Liver (tissue), 9 donors: ENCODE measurements around the gene ALPI. TPM values are rescaled to one million over a fixed set of nuclear protein-coding genes. Genes with fewer than 3 reads are reported as not detected.

Source experiments
- DNase-seq: peaks from one replicate; pipeline ENCODE4 v3.0.0-alpha.2; 2017; ENCODE audit warnings: low spot score
- H3K27ac ChIP-seq, 2 donors: one replicate each; pipeline ENCODE4 v1.7.0; 2013; ENCODE audit warnings: inconsistent platforms in 2 of 2, low read length in 2 of 2, control low read depth in 1 of 2, low read depth in 1 of 2, mild to moderate bottlenecking in 1 of 2
- H3K27me3 ChIP-seq, 4 donors: one replicate each; pipeline versions ENCODE4 v1.6.1 to v1.7.0; 2013; ENCODE audit warnings: low read length in 3 of 4, inconsistent platforms in 1 of 4, mild to moderate bottlenecking in 1 of 4, moderate library complexity in 1 of 4; ENCODE audit not compliant: control insufficient read depth in 4 of 4, insufficient read depth in 4 of 4
- H3K36me3 ChIP-seq, 4 donors: one replicate each; pipeline versions ENCODE4 v1.6.1 to v1.7.0; 2013; ENCODE audit warnings: low read length in 3 of 4, mild to moderate bottlenecking in 3 of 4, low read depth in 1 of 4, moderate library complexity in 1 of 4; ENCODE audit not compliant: control insufficient read depth in 4 of 4, insufficient read depth in 3 of 4
- H3K4me1 ChIP-seq, 4 donors: one replicate each; pipeline versions ENCODE4 v1.6.1 to v1.7.0; 2013; ENCODE audit warnings: low read length in 3 of 4, mild to moderate bottlenecking in 3 of 4, moderate library complexity in 1 of 4; ENCODE audit not compliant: control insufficient read depth in 4 of 4, insufficient read depth in 4 of 4
- H3K4me3 ChIP-seq, 3 donors: one replicate each; pipeline versions ENCODE4 v1.6.1 to v1.7.0; 2013; ENCODE audit warnings: low read length in 3 of 3, control low read depth in 1 of 3, low read depth in 1 of 3, mild to moderate bottlenecking in 1 of 3
- H3K9ac ChIP-seq, 2 donors: one replicate each; pipeline ENCODE4 v1.7.0; 2013; ENCODE audit warnings: low read length in 2 of 2, mild to moderate bottlenecking in 2 of 2, moderate library complexity in 2 of 2, control low read depth in 1 of 2, low read depth in 1 of 2
- H3K9me3 ChIP-seq, 4 donors: one replicate each; pipeline versions ENCODE4 v1.6.1 to v1.7.0; 2013; ENCODE audit warnings: low read length in 3 of 4; ENCODE audit not compliant: control insufficient read depth in 4 of 4
- EGR1 ChIP-seq, 2 donors: IDR thresholded peaks; 2 replicates each; pipeline ENCODE4 v1.6.1; 2016 to 2018; ENCODE audit warnings: antibody characterized with exemption in 2 of 2, low read depth in 2 of 2
- FOXA1 ChIP-seq: IDR thresholded peaks from 2 replicates; pipeline ENCODE4 v1.6.1; 2016; ENCODE audit warnings: antibody characterized with exemption
- FOXA2 ChIP-seq: IDR thresholded peaks from 2 replicates; pipeline ENCODE4 v1.6.1; 2016; ENCODE audit warnings: antibody characterized with exemption
- GABPA ChIP-seq, 2 donors: IDR thresholded peaks in 1 of 2; conservative IDR thresholded peaks in 1 of 2; 2 replicates each; pipeline ENCODE4 v1.6.1; 2016; ENCODE audit warnings: antibody characterized with exemption in 2 of 2, mild to moderate bottlenecking in 1 of 2, moderate library complexity in 1 of 2
- HNF4A ChIP-seq, 2 donors: conservative IDR thresholded peaks; 2 replicates each; pipeline ENCODE4 v1.6.1; 2016; ENCODE audit warnings: antibody characterized with exemption in 2 of 2, mild to moderate bottlenecking in 2 of 2
- HNF4G ChIP-seq: IDR thresholded peaks from 2 replicates; pipeline ENCODE4 v1.6.1; 2016; ENCODE audit warnings: antibody characterized with exemption
- JUND ChIP-seq, 2 donors: IDR thresholded peaks; 2 replicates each; pipeline ENCODE4 v1.6.1; 2016; ENCODE audit warnings: antibody characterized with exemption in 2 of 2
- NR2F2 ChIP-seq: IDR thresholded peaks from 2 replicates; pipeline ENCODE4 v1.6.1; 2016; ENCODE audit warnings: antibody characterized with exemption
- RAD21 ChIP-seq, 2 donors: IDR thresholded peaks; 2 replicates each; pipeline ENCODE4 v1.6.1; 2016; ENCODE audit warnings: antibody characterized with exemption in 2 of 2, mild to moderate bottlenecking in 2 of 2
- RXRA ChIP-seq, 2 donors: IDR thresholded peaks; 2 replicates each; pipeline ENCODE4 v1.6.1; 2017 to 2018; ENCODE audit warnings: antibody characterized with exemption in 2 of 2, mild to moderate bottlenecking in 1 of 2
- SP1 ChIP-seq: IDR thresholded peaks from 2 replicates; pipeline ENCODE4 v1.6.1; 2018; ENCODE audit warnings: antibody characterized with exemption, mild to moderate bottlenecking
- TAF1 ChIP-seq: conservative IDR thresholded peaks from 2 replicates; pipeline ENCODE4 v1.6.1; 2016; ENCODE audit warnings: antibody characterized with exemption, mild to moderate bottlenecking
- YY1 ChIP-seq: IDR thresholded peaks from 2 replicates; pipeline ENCODE4 v1.6.1; 2016; ENCODE audit warnings: antibody characterized with exemption, mild to moderate bottlenecking
- WGBS: extraction: QIAGEN DNeasy Blood & Tissue Kit; methylation state at CpG from one replicate; pipeline ENCODE4 v1.1.7; 2013; 5-methylcytosine and 5-hydroxymethylcytosine counted together
- polyA plus RNA-seq, 2 donors: library from polyadenylated mRNA; stranded (reverse) in 1 of 2; unstranded in 1 of 2; fragments of 200-250 nt in 1 of 2; fragments of >200 nt in 1 of 2; fragmentation: Nextera tagmentation in 1 of 2; extraction: Ambion mirVana in 1 of 2; gene quantifications; one replicate each; pipeline versions ENCODE4 v1.2.1 to v1.2.3, GENCODE V29; 2013 to 2015
- total RNA-seq, 2 donors: library from RNA; depleted of rRNA; stranded (reverse); fragments of >200 nt; gene quantifications; one replicate each; pipeline ENCODE4 v1.2.3, GENCODE V29; 2014
- TF ChIP-seq, protein P1 (sequence below): IDR thresholded peaks from 2 replicates; pipeline ENCODE4 v1.6.1; 2016; ENCODE audit warnings: antibody characterized with exemption
- TF ChIP-seq, protein P2 (sequence below): fragments of 150-350 bp; IDR thresholded peaks from 2 replicates; pipeline ENCODE4 v1.5.1; 2017; ENCODE audit warnings: improper control_type of control experiment, low read depth, low read length; ENCODE audit not compliant: missing input control
- donor health status: healthy.
- donor health status: healthy.
- donor health status: healthy.
- donor health status: healthy.
- donor health status: healthy.

Gene ALPI
- total and polyA plus RNA-seq, 4 donors, result 0.02 TPM; not detected in 3

DNA sequence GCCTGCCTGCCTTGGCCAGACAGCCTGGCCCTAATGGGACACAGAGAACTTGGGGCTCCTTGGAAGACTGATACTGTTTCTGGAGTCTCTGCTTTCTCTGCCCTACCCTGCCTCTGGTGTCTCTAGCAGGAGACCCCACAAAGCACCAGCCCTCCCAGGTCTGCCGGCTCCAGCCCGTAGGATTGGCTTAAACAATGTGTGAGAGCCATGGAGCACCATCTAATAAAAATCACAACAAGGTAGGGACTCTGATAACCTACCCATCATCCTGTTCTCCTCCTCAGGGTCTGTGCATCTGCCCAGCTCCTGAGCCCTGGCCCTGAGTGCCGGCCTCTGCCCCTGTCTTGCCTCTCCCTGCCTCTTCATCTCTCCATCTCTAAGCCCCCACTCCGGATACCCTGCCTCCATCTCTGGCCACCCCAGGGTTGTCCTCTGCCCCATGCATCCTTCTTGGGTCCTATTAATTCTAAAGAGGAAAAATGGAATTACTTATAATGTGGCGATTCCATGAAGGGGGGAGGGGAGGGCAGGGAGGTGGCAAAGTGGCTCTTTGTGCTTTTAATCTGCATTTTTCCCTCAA lies 32.9 kb downstream of the ALPI start (continued):
- no peak for TF ChIP-seq EGR1 (IDR thresholded peaks at IDR 0.05; ENCODE audit: low read depth in 2 of 2)
- no peak for TF ChIP-seq FOXA2
- no peak for TF ChIP-seq SP1
- TF ChIP-seq HNF4A (conservative IDR thresholded peaks at IDR 0.05), result no peak
- TF ChIP-seq RXRA (IDR thresholded peaks at IDR 0.05), result no peak
- TF ChIP-seq GABPA (IDR thresholded peaks at IDR 0.05 in 1 of 2, conservative IDR thresholded peaks at IDR 0.05 in 1 of 2), result no peak
- TF ChIP-seq, protein P1, sequence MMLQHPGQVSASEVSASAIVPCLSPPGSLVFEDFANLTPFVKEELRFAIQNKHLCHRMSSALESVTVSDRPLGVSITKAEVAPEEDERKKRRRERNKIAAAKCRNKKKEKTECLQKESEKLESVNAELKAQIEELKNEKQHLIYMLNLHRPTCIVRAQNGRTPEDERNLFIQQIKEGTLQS, result no peak

DNA sequence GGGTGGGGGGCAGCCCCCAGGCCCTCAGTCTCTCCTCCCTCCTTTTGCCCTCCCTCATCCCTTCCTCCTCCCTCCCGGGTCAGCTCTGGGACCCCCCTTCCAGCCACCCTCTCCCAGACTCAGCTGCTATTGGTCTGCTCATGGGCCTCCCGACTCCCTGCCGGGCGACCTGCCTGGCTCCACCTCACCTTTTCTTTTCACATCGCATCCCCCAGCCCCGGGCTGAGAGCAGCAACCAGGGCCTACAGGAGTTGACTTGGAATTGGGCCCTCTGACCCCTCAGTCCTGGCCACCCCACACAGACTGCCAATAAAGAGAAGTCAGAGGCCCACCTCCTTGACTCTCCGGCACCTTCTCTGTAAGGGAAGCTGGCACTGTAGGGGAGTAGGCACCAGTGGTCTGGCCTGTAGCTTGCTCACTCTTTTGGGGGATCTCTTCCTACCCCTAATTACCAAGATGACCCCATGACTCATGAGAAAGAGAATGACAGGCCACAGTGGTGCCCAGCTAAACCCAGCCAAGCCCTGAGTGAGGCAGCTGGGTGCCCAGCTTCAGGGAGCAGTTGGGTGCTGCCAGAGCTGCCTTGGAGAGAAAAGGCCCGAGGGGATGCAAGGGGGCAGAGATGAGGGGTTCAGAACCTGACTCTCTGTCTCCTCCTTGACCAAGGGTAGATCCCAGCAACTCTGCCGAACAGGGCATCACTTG lies 33.7 kb downstream of the ALPI start:
- Histone ChIP-seq H3K27me3 (peaks cover 0 to 8% (median 4%) of the 10 kb centered on the region in 4 donors), H3K27ac (no peak overlapping the region), H3K9me3 (no peaks in the 10 kb centered on the region), H3K4me3 (no peak overlapping the region), H3K9ac (no peak overlapping the region), H3K36me3 (no peaks in the 10 kb centered on the region), H3K4me1 (peaks cover 3 to 23% (median 6%) of the 10 kb centered on the region in 4 donors)
- 71% methylated on average over 9 of the region's 9 CpGs for WGBS
- DNase-seq, result no peak
- no peak for TF ChIP-seq RXRA (IDR thresholded peaks at IDR 0.05)
- no peak for TF ChIP-seq JUND (IDR thresholded peaks at IDR 0.05)
- TF ChIP-seq HNF4G, result no peak
- TF ChIP-seq SP1, result no peak

DNA sequence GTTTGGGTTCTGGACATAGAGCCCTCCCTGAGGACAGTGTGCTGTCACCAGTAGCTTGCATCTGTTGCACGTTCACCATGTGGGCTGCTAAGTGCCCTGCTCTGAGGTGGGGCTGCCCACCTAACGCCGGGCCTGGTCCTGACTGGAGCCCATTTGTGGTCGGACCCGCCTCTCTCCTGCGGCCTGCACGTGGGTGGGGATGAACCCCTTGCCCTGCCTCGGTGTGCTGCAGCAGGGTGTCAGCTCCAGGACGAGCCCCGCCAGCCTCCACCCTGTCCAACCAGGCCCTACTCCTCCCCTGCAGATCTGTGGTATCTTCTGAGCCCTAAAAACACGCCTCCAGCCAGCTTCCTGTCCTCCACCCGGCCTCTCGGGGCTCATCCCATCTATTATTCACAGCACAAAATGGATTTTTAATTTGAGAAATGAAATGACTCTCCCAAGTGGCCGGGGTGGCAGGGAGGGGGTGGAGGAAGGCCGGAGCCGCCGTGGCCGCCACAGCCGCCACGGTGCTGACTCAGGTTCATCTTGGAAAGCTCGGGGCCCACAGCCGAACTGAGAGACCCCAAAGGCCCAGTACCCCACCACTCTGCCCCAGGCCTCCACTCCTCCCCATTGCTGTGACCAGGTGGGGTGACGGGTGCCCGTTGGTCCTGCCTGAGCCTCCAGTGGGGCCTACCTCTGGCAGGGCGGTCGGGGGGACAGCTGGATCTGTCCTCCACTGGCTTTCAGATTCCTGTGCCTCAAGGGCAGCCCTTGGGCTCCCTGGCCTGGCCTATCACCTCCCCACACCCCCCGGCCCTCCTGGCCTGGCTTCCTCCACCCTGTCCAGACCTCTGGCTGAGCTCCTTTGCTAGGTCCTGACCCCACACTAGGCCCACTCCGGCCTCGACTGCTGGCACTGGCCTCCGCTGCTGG lies 34.5 kb downstream of the ALPI start:
- WGBS, result 90% methylated on average over 30 of the region's 30 CpGs
- Histone ChIP-seq H3K9me3 (no peaks in the 10 kb centered on the region), H3K4me1 (peaks cover 3 to 19% (median 6%) of the 10 kb centered on the region in 4 donors), H3K27ac (no peak overlapping the region), H3K4me3 (no peak overlapping the region), H3K27me3 (peaks cover 0 to 8% (median 3%) of the 10 kb centered on the region in 4 donors), H3K9ac (no peak overlapping the region), H3K36me3 (no peaks in the 10 kb centered on the region)
- TF ChIP-seq SP1 (no peak), HNF4A (conservative IDR thresholded peaks at IDR 0.05) (no peak), FOXA1 (no peak), YY1 (no peak), HNF4G (no peak), RAD21 (IDR thresholded peaks at IDR 0.05) (no peak), TAF1 (no peak), NR2F2 (no peak), JUND (IDR thresholded peaks at IDR 0.05) (no peak)
- TF ChIP-seq, protein P2, sequence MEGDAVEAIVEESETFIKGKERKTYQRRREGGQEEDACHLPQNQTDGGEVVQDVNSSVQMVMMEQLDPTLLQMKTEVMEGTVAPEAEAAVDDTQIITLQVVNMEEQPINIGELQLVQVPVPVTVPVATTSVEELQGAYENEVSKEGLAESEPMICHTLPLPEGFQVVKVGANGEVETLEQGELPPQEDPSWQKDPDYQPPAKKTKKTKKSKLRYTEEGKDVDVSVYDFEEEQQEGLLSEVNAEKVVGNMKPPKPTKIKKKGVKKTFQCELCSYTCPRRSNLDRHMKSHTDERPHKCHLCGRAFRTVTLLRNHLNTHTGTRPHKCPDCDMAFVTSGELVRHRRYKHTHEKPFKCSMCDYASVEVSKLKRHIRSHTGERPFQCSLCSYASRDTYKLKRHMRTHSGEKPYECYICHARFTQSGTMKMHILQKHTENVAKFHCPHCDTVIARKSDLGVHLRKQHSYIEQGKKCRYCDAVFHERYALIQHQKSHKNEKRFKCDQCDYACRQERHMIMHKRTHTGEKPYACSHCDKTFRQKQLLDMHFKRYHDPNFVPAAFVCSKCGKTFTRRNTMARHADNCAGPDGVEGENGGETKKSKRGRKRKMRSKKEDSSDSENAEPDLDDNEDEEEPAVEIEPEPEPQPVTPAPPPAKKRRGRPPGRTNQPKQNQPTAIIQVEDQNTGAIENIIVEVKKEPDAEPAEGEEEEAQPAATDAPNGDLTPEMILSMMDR, result no peak
- DNase-seq, result no peak
